Measurements from ENCODE around the gene EFHB. TPM values are rescaled to one million over a fixed set of nuclear protein-coding genes. Genes with fewer than 3 reads are reported as not detected.

The EFHB gene
- total RNA-seq, 1 experiment from 2014 or later: 1.9 TPM

DNA sequence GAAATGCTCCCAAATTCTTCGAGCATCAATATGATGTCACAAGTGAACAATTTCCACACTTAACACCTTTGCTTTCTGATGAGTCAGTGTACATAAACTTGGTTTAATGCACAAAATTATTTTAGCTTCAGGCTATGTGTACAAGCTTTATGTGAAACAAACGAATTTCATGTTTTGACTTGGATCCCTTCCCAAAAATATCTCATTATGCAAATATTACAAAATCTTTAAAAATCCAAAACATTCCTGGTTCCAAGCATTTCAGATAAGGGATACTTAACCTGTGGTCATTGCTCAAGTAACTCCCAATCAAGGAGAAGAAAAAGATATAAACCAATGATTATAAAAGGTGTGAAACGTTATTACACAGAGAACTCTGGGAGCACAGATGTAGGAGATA, 38.0 kb upstream of the EFHB start:
- Mint-ChIP-seq H3K36me3 (ENCODE audit: insufficient read depth in 1 of 3, low read depth in 3 of 3) (peaks cover 26 to 46% (median 43%) of the 10 kb centered on the region in 3 experiments), H3K4me1 (peaks cover 0 to 3% of the 10 kb centered on the region in 2 experiments; a peak in 1 of 4 replicates), H3K4me3 (no peak overlapping the region), H3K27me3 (ENCODE audit: low read depth) (no peaks in the 10 kb centered on the region), H3K9me3 (no peaks in the 10 kb centered on the region), H3K27ac (peak overlapping the region in 1 of 3 experiments; percentile 1; a peak in 1 of 7 replicates)
- Histone ChIP-seq H3K27ac (ENCODE audit: insufficient read length, low read depth, low read length) (no peak overlapping the region), H3K9me3 (ENCODE audit: control insufficient read depth, low read depth, low read length) (no peaks in the 10 kb centered on the region), H2BK5ac (ENCODE audit: insufficient read length, low read length) (no peak overlapping the region), H4K8ac (replicated peaks; ENCODE audit: insufficient read length, low read depth, low read length) (no peak overlapping the region), H3K4me1 (ENCODE audit: insufficient read depth, low read length) (no peaks in the 10 kb centered on the region), H3K18ac (ENCODE audit: insufficient read length, low read depth, low read length) (no peak overlapping the region), H3K27me3 (ENCODE audit: insufficient read depth, low read length) (no peaks in the 10 kb centered on the region), H3K79me1 (ENCODE audit: insufficient read depth, low read depth, low read length, poor library complexity, severe bottlenecking) (peaks cover 2% of the 10 kb centered on the region), H2AK5ac (ENCODE audit: insufficient read length, low read length) (no peak overlapping the region), H4K20me1 (ENCODE audit: control insufficient read depth, insufficient read depth, insufficient read length) (no peaks in the 10 kb centered on the region), H4K5ac (ENCODE audit: insufficient read length, low read depth, low read length) (no peak overlapping the region), H3K79me2 (ENCODE audit: insufficient read depth, low read length) (peaks cover 13% of the 10 kb centered on the region; the same call in 1 of the 2 replicates), H3K14ac (ENCODE audit: insufficient read depth, low read length) (no peak overlapping the region), H3K9ac (ENCODE audit: extremely low read depth, insufficient read length, low read length) (no peak overlapping the region), H2BK20ac (ENCODE audit: low read depth, low read length, poor library complexity, severe bottlenecking) (no peak overlapping the region), H2BK120ac (ENCODE audit: low read depth, low read length, poor library complexity, severe bottlenecking) (no peak overlapping the region), H2BK15ac (ENCODE audit: low read depth, low read length) (no peak overlapping the region), H4K91ac (ENCODE audit: insufficient read length, low read depth, low read length) (no peak overlapping the region), H3K4ac (ENCODE audit: low read depth, low read length) (no peak overlapping the region), H3K56ac (ENCODE audit: insufficient read length, low read depth, low read length) (no peak overlapping the region), H2AFZ (ENCODE audit: low read length) (no peak overlapping the region), H3T11ph (ENCODE audit: low read length) (no peak overlapping the region), H3K23ac (ENCODE audit: insufficient read length, low read depth, low read length) (no peak overlapping the region), H2BK12ac (ENCODE audit: insufficient read length, low read depth, low read length) (no peak overlapping the region), H3K4me2 (ENCODE audit: insufficient read depth, insufficient read length, low read length) (no peak overlapping the region), H3K23me2 (ENCODE audit: insufficient read length, low read depth, low read length, poor library complexity, severe bottlenecking) (no peaks in the 10 kb centered on the region)
- WGBS (ENCODE audit: extremely low coverage, insufficient read length, low lambda C conversion rate): no CpG with 5 or more reads among the region's 3 CpGs
- TF ChIP-seq, protein P1, sequence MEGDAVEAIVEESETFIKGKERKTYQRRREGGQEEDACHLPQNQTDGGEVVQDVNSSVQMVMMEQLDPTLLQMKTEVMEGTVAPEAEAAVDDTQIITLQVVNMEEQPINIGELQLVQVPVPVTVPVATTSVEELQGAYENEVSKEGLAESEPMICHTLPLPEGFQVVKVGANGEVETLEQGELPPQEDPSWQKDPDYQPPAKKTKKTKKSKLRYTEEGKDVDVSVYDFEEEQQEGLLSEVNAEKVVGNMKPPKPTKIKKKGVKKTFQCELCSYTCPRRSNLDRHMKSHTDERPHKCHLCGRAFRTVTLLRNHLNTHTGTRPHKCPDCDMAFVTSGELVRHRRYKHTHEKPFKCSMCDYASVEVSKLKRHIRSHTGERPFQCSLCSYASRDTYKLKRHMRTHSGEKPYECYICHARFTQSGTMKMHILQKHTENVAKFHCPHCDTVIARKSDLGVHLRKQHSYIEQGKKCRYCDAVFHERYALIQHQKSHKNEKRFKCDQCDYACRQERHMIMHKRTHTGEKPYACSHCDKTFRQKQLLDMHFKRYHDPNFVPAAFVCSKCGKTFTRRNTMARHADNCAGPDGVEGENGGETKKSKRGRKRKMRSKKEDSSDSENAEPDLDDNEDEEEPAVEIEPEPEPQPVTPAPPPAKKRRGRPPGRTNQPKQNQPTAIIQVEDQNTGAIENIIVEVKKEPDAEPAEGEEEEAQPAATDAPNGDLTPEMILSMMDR (conservative IDR thresholded peaks at IDR 0.05): no peak
- no peak for DNase-seq
